HepG2 (cell line): ENCODE results near the gene IFT43. TPM values are rescaled to one million over a fixed set of nuclear protein-coding genes. Genes with fewer than 3 reads are reported as not detected.

Source experiments
- ATF1 ChIP-seq: IDR thresholded peaks from 2 replicates; pipeline ENCODE4 v1.6.1; 2016; ENCODE audit warnings: mild to moderate bottlenecking, control low read depth
- CREB1 ChIP-seq, 2 experiments: fragments of 450-650 bp in 1 of 2; IDR thresholded peaks; 2 replicates each; pipeline ENCODE4 v1.6.1; 2016 to 2017; ENCODE audit warnings: control low read depth in 1 of 2, mild to moderate bottlenecking in 1 of 2, missing compliant biosample characterization in 1 of 2, missing genetic modification characterization in 1 of 2
- GATAD1 ChIP-seq: IDR thresholded peaks from 2 replicates; pipeline ENCODE4 v1.6.1; 2016; ENCODE audit warnings: missing genetic modification reagents, missing compliant biosample characterization
- GATAD2A ChIP-seq: IDR thresholded peaks from 2 replicates; pipeline ENCODE4 v1.6.1; 2016
- GPN1 ChIP-seq: sonication (generic); formaldehyde crosslinking; IDR thresholded peaks from 2 replicates; pipeline ENCODE4 v1.5.1; 2020; ENCODE audit warnings: missing genetic modification reagents, borderline replicate concordance
- HCFC1 ChIP-seq: fragments of 150-350 bp; IDR thresholded peaks from 2 replicates; pipeline ENCODE4 v1.6.1; 2014; ENCODE audit warnings: low read depth, low read length
- HMGA1 ChIP-seq: sonication (generic); formaldehyde crosslinking; conservative IDR thresholded peaks from 2 replicates; pipeline ENCODE4 v1.4.0; 2020; ENCODE audit warnings: missing genetic modification reagents
- HNF4A ChIP-seq: sonication (generic); formaldehyde crosslinking; IDR thresholded peaks from 2 replicates; pipeline ENCODE4 v1.4.0; 2020; ENCODE audit warnings: missing genetic modification reagents
- KDM6A ChIP-seq: IDR thresholded peaks from 2 replicates; pipeline ENCODE4 v1.6.1; 2016; ENCODE audit warnings: low read depth
- MTF2 ChIP-seq: sonication (generic); formaldehyde crosslinking; IDR thresholded peaks from 2 replicates; pipeline ENCODE4 v1.5.0; 2020; ENCODE audit warnings: missing genetic modification reagents, borderline replicate concordance
- PHF21A ChIP-seq: sonication (generic); formaldehyde crosslinking; IDR thresholded peaks from 2 replicates; pipeline ENCODE4 v1.5.0; 2020; ENCODE audit warnings: mild to moderate bottlenecking, missing genetic modification reagents
- RCOR2 ChIP-seq: IDR thresholded peaks from 2 replicates; pipeline ENCODE4 v1.6.1; 2016; ENCODE audit warnings: missing biosample characterization, missing genetic modification reagents
- REL ChIP-seq: sonication (generic); formaldehyde crosslinking; conservative IDR thresholded peaks from 2 replicates; pipeline ENCODE4 v1.8.0; 2022; ENCODE audit warnings: mild to moderate bottlenecking, missing genetic modification reagents, moderate library complexity
- RFX5 ChIP-seq: IDR thresholded peaks from 2 replicates; pipeline ENCODE4 v1.6.1; 2011; ENCODE audit warnings: low read depth, low read length, improper control_type of control experiment
- SETDB1 ChIP-seq: sonication (generic); formaldehyde crosslinking; IDR thresholded peaks from 2 replicates; pipeline ENCODE4 v1.5.1; 2020; ENCODE audit warnings: missing genetic modification reagents, mild to moderate bottlenecking, borderline replicate concordance
- TEF ChIP-seq: sonication (generic); formaldehyde crosslinking; IDR thresholded peaks from 2 replicates; pipeline ENCODE4 v1.5.0; 2020; ENCODE audit warnings: missing genetic modification reagents
- ZBTB34 ChIP-seq: sonication (generic); formaldehyde crosslinking; IDR thresholded peaks from 2 replicates; pipeline ENCODE4 v1.8.0; 2022; ENCODE audit warnings: mild to moderate bottlenecking, missing genetic modification reagents
- ZNF292 ChIP-seq: sonication (generic); formaldehyde crosslinking; IDR thresholded peaks from 2 replicates; pipeline ENCODE4 v1.8.1; 2022; ENCODE audit warnings: mild to moderate bottlenecking, low read depth, missing genetic modification reagents, borderline replicate concordance
- ZNF451 ChIP-seq: sonication (generic); formaldehyde crosslinking; IDR thresholded peaks from 2 replicates; pipeline ENCODE4 v1.5.0; 2020; ENCODE audit warnings: mild to moderate bottlenecking, missing genetic modification reagents
- ZNF609 ChIP-seq: sonication (generic); formaldehyde crosslinking; IDR thresholded peaks from 2 replicates; pipeline ENCODE4 v1.4.0; 2020; ENCODE audit warnings: mild to moderate bottlenecking, missing genetic modification reagents, borderline replicate concordance
- ZNF614 ChIP-seq: IDR thresholded peaks from 2 replicates; pipeline ENCODE4 v1.6.1; 2018; ENCODE audit warnings: missing biosample characterization, missing genetic modification reagents, inconsistent platforms, borderline replicate concordance
- polyA plus RNA-seq, 8 experiments: library from polyadenylated mRNA; depleted of rRNA in 3 of 8; stranded (reverse) in 7 of 8; unstranded in 1 of 8; fragments of >200 nt; fragmentation: Illumina TruSeq in 4 of 8; extraction: Trizol in 4 of 8; gene quantifications; 2 replicates each; pipeline versions ENCODE4 v1.2.1 to v1.2.3, GENCODE V29; 2011 to 2016; ENCODE audit warnings: low read depth in 4 of 8, missing spikeins in 1 of 8, mixed read lengths in 1 of 8; ENCODE audit not compliant: insufficient read depth in 1 of 8
- total RNA-seq, 5 experiments: library from RNA; depleted of rRNA; stranded (reverse); fragments of >200 nt; fragmentation: Illumina TruSeq; extraction: Trizol; gene quantifications; 2 replicates each; pipeline ENCODE4 v1.2.3, GENCODE V29; 2016; ENCODE audit warnings: low read depth in 1 of 5

The IFT43 gene
- total and polyA plus RNA-seq, 2 of the 13 experiments (the other 11 are each of a cell fraction or from before 2014, with no cell fraction given) = 0.15 to 0.55 TPM

- TF ChIP-seq ZNF451 (CRISPR knock-in tag) = no peak
- no peak for TF ChIP-seq SETDB1 (CRISPR knock-in tag)
- TF ChIP-seq REL (CRISPR knock-in tag) = no peak
- no peak for TF ChIP-seq ZNF609 (CRISPR knock-in tag)
- TF ChIP-seq GATAD2A = peak; percentile 79
- peak; percentile 84 for TF ChIP-seq CREB1 (IDR thresholded peaks at IDR 0.05)
- TF ChIP-seq CREB1 (CRISPR knock-in tag; IDR thresholded peaks at IDR 0.05) = peak; percentile 88
- peak; percentile 65; the same call in 1 of the 2 replicates for TF ChIP-seq TEF
- TF ChIP-seq GPN1 = no peak
- TF ChIP-seq ZNF614 (CRISPR knock-in tag) = peak; percentile 31; the same call in 1 of the 2 replicates
- TF ChIP-seq HCFC1 = no peak
- TF ChIP-seq MTF2 (CRISPR knock-in tag) = no peak
- TF ChIP-seq RFX5 = no peak
- TF ChIP-seq ATF1 (CRISPR knock-in tag) = peak; percentile 64
- TF ChIP-seq RCOR2 = no peak
- TF ChIP-seq HNF4A (CRISPR knock-in tag) = peak; percentile 91
- peak; percentile 42; the same call in 1 of the 2 replicates for TF ChIP-seq GATAD1 (CRISPR knock-in tag)
- TF ChIP-seq ZBTB34 (CRISPR knock-in tag) = no peak
- no peak for TF ChIP-seq ZNF292 (CRISPR knock-in tag)
- TF ChIP-seq HMGA1 = no peak
- TF ChIP-seq KDM6A (CRISPR knock-in tag) = no peak
- peak; percentile 76 for TF ChIP-seq PHF21A (CRISPR knock-in tag)
These were observed 3.6 kb downstream of the IFT43 start (continued) for GRCh38 chr14:75989134-75989533.
